WERI-Rb-1 (cell line): ENCODE results near the gene RAI1.
"Not testable (repeated sequence)": the region's sequence is repeated elsewhere in the genome, so short reads cannot be mapped to it uniquely, and the experiment has no call there.

Experiments used
- DNase-seq: peaks from one replicate; pipeline ENCODE4 v3.0.0-alpha.2; 2020
- H3K27ac ChIP-seq: fragments of 250-450 bp; sonication (Bioruptor Pico); 2 replicates; pipeline ENCODE4 v1.5.1; 2020; ENCODE audit warnings: mild to moderate bottlenecking, moderate library complexity
- H3K27me3 ChIP-seq: fragments of 250-450 bp; sonication (Bioruptor Pico); 2 replicates; pipeline ENCODE4 v1.5.1; 2021; ENCODE audit warnings: mild to moderate bottlenecking, low read depth, moderate library complexity; ENCODE audit not compliant: insufficient read depth, severe bottlenecking
- H3K36me3 ChIP-seq: fragments of 250-450 bp; sonication (Bioruptor Pico); 2 replicates; pipeline ENCODE4 v1.5.1; 2020; ENCODE audit warnings: mild to moderate bottlenecking, moderate library complexity
- H3K4me3 ChIP-seq: 2 replicates; pipeline ENCODE4 v1.5.1; 2011; ENCODE audit warnings: low read depth, mild to moderate bottlenecking, control low read depth, low read length
- H3K9me3 ChIP-seq: fragments of 250-450 bp; sonication (Bioruptor Pico); 2 replicates; pipeline ENCODE4 v1.5.1; 2021; ENCODE audit warnings: mild to moderate bottlenecking, moderate library complexity; ENCODE audit not compliant: severe bottlenecking
- CTCF ChIP-seq: IDR thresholded peaks from 2 replicates; pipeline ENCODE4 v1.5.1; 2011; ENCODE audit warnings: low read depth, mild to moderate bottlenecking, control low read depth, inconsistent platforms, low read length

Gene RAI1

GRCh38 chr17:17807440-17807839 is 126.2 kb downstream of the RAI1 start:
- Histone ChIP-seq H3K27ac (no peak overlapping the region), H3K4me3 (no peak overlapping the region), H3K27me3 (no peaks in the 10 kb centered on the region), H3K36me3 (peaks cover 82% of the 10 kb centered on the region), H3K9me3 (no peaks in the 10 kb centered on the region)
- no peak for TF ChIP-seq CTCF
- DNase-seq = no peak

GRCh38 chr17:17808200-17808599 is 126.9 kb downstream of the RAI1 start:
- H3K4me3 ChIP-seq, H3K9me3 ChIP-seq, H3K27me3 ChIP-seq, DNase-seq, H3K27ac ChIP-seq: not testable (repeated sequence)
- peaks cover 84% of the 10 kb centered on the region for H3K36me3 ChIP-seq

GRCh38 chr17:17808706-17809432 is 127.6 kb downstream of the RAI1 start:
- no peak for DNase-seq
- H3K27ac ChIP-seq = no peak overlapping the region
- TF ChIP-seq CTCF = no peak
- no peaks in the 10 kb centered on the region for H3K9me3 ChIP-seq
- no peaks in the 10 kb centered on the region for H3K27me3 ChIP-seq
- no peak overlapping the region for H3K4me3 ChIP-seq
- H3K36me3 ChIP-seq = peaks cover 84% of the 10 kb centered on the region

- DNase-seq = no peak
- Histone ChIP-seq H3K27me3 (no peaks in the 10 kb centered on the region), H3K27ac (no peak overlapping the region; the same call in 1 of the 2 replicates), H3K9me3 (no peaks in the 10 kb centered on the region), H3K36me3 (peaks cover 84% of the 10 kb centered on the region), H3K4me3 (no peak overlapping the region)
- TF ChIP-seq CTCF = no peak
Observed at GRCh38 chr17:17809531-17810083, 128.3 kb downstream of the RAI1 start.

- peaks cover 86% of the 10 kb centered on the region for H3K36me3 ChIP-seq
- H3K27ac ChIP-seq = peak overlapping the region; percentile 43
- H3K4me3 ChIP-seq = no peak overlapping the region
- TF ChIP-seq CTCF = no peak
- peak; percentile 42 for DNase-seq
- H3K9me3 ChIP-seq = no peaks in the 10 kb centered on the region
- no peaks in the 10 kb centered on the region for H3K27me3 ChIP-seq
Observed at GRCh38 chr17:17810084-17810894, 129.0 kb downstream of the RAI1 start.

GRCh38 chr17:17810895-17811248 is 129.6 kb downstream of the RAI1 start:
- H3K36me3 ChIP-seq = peaks cover 86% of the 10 kb centered on the region
- no peaks in the 10 kb centered on the region for H3K27me3 ChIP-seq
- no peak for DNase-seq
- no peak for TF ChIP-seq CTCF
- peak overlapping the region; percentile 43 for H3K27ac ChIP-seq
- H3K4me3 ChIP-seq = no peak overlapping the region
- H3K9me3 ChIP-seq = no peaks in the 10 kb centered on the region
